CD4-positive, alpha-beta T cell treated with Interleukin-17A for 4 hours (primary cell): ENCODE measurements around the gene ITPR2.
"Not testable (repeated sequence)": the region's sequence is repeated elsewhere in the genome, so short reads cannot be mapped to it uniquely, and the experiment has no call there.

Source experiments
- DNase-seq: peaks from one replicate; pipeline ENCODE4 v3.0.0-alpha.2; 2020; ENCODE audit warnings: mixed read lengths

ITPR2 gene

DNA sequence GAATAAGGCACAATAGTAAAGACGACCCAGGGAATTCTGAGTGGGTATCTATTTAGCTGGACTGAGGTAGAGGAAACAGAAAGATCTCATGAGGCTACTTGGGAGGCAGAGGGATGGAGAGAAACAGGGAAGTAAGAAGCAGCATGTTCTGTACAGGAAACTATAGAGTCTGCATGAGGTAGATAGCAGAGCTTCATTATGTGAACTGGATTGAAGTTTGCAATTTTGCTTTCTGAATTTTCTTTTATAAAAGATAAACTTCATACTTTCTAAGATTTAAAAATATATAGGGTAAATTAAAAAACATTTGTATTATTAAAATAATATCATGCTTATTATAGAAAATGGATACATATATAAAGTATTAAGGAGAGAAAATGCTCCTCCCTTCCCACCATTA, 399.3 kb downstream of the ITPR2 start:
- not testable (repeated sequence) for DNase-seq

DNA sequence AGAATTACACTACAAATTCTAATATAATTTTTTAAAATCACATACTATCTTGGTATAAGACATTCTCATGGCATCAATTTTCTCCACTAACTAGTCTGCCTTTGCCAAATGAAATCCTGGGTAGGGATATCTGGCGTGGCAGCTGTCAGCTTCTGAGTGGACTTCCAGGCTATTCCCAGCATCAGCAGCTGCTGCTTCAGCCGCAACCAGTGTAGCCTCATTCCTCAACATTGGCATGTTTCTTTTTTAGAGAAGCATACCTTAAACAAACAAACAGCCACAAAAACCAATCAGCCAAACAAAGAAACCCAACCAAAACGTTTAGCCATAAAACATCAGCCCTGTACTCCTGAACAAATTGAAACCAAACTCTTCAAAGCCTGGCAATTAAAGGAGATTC, 401.8 kb downstream of the ITPR2 start:
- DNase-seq = no peak

DNA sequence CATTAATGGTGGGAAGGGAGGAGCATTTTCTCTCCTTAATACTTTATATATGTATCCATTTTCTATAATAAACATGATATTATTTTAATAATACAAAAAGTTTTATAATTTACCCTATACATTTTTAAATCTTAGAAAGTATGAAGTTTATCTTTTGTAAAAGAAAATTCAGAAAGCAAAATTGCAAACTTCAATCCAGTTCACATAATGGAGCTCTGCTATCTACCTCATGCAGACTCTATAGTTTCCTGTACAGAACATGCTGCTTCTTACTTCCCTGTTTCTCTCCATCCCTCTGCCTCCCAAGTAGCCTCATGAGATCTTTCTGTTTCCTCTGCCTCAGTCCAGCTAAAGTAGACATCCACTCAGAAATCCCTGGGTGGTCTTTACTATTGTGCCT, 402.4 kb downstream of the ITPR2 start:
- DNase-seq = not testable (repeated sequence)

DNA sequence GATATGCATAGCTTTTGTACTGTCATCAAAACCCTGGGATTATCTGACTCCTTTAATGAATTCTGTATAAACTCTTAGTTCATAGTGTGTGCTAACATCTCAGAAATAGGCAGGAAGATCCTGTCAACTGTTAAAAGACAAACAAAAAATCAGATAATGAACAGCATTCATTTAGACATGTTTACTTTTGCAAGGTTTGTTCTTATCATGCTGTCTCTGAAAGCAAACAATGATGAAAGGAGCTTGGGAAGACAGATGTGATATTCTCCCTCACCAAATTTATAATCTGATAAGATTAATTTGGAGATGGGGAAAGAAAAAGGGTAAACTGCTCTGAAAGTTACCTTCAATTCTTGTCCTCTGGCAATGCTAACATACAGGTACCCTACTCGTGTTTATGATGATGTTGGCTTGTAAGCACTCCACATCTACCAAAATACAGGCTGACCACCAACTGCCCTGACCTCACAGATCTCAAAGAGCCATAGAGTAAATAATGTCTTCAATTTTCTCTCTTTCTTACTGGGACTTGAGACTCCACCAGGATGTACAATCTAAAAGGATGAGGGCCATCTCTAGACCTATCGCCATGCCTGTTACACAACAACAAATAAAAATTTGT, 403.8 kb downstream of the ITPR2 start:
- DNase-seq = no peak

DNA sequence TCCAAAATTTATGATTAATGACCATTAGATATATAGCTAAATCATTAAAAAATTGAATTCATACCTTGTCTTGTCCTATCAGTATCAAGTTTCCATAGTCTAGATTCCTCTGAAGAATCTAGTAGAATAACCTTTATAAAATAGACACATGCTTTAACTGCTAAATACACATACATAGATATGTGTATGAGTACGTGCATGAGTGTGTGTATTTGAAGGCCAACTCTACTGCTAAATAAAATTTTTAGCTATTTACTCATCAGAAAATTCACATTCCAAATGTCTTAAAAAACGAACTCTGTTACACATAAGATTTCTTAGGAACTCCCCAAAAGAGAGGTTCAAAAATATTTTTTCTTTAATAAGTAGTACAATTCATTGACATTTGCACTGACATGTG, 404.6 kb downstream of the ITPR2 start:
- no peak for DNase-seq

DNA sequence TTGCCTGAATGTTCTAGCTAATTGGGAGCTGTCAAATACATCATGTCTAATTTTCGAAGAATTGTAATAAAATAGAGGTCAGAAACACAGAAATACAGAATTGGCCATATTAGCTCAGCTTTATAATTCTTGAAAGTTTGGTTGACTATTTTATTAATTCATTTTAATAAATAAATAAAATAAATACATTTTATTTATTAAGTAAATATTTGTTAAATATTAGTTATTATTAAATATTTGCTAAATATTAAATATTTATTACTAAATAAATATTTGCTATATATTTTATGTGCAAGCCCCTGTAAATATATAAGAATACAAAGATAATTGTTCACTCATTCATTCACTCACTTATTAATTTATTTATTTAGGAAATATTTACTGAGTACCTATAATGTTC, 406.3 kb downstream of the ITPR2 start:
- no peak for DNase-seq

DNA sequence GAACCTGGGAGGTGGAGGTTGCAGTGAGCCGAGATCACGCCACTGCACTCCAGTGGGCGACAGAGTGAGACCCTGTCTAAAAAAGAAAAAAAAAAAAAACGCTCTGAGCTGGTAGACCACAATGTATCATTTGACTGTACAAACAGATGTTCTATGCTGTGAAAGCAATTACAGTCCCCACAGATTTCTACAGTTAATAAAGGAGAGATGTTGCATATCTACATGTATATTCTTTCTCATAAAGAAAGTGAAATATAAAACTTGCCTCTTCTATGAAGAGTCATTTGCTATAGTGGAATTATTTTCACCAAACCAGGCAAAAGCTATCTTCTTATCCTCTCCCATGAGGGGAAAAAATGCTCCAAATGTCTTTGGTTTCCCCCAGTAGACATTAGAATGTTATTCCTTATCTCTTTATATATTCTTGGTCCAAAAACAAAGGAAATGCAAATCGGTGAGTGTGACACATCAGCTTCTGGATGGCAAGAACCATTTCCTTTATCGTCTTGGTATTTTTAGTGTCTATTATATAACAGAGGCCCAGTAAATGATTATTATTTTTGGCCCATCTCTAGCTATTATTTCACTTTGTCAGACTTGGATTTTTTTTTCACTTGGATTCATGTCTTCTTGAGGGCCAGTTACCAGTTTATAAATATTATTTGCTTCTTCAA, 407.3 kb downstream of the ITPR2 start:
- DNase-seq = no peak

DNA sequence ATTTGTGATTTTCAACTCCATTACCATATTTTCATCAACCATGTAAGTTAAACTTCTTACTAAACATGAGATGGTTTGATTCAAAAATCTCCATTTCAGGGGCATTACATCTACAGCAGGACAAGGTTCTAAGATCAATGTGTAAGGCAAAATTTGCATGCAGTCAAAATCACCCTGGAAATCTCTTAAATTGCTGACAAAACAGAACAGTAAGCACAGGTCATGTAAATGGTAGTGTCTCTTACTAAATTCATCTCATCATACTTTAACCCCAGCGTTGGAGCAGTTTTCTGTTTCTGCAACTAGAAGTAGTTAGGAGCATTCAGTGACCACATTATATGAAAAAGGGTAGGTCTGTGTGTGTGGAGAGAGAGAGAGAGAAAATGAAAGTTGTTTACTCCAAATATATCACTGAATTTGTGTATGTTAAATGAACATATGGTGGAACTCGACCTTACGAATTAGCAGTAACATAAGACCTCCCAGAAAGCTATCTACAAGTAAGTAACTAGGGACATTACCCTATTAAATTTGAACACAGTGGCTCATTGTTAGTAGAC, 410.1 kb downstream of the ITPR2 start:
- DNase-seq = no peak

DNA sequence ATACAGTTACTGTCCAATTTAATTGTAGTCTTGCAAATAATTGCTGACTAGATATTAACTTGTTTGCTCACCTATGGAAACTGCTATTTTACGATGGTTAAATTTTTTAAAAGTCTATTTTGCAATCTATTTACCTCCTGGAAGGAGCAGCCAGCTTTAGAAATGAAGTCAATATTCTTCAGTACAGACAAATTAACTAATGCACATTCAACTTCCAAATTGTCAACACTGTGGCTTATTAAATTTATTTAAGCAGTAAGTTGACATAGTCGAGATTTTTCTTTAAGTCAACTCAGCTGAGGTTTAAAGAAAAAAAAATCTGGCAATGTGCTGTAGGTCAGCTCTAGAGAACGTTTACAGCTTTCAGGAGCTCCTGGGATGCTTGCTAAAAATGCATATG, 416.4 kb downstream of the ITPR2 start:
- DNase-seq = no peak

DNA sequence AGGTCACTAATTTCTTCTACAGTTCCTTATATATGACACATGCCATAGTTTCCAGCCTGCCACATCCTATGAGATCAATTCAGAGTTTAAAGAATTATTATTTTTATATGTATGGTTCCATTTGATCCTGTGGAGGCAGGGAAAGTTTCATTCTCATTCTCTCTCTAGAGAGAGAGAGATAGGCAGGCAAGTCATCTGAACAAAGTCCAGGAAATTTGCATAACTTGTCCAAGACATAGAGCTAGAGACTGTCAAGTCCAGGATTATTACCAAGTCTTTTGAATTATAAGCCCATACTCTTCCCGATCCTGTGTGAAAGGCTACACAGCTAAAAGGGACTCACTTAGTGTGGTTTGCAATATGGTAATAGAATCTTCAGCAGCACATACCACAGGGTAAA, 422.3 kb downstream of the ITPR2 start:
- no peak for DNase-seq

DNA sequence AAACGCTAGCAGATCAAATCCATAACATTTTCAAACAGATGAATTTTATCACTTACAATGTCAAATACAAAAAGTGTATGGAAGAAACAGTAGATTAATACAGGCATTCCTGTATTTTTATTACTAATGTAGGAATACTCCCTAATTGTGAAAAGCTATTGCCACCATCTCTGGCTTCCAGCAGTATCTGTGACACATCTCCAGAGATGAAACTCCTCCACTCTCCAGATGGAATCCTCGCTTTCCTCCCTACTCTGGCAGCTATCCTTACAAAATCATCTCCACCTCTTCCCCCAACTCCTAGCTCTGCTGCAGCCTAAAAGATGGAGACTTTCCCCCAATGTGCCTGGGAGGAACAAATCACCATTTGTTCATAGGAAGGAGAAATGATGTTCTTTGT, 426.2 kb downstream of the ITPR2 start:
- no peak for DNase-seq

DNA sequence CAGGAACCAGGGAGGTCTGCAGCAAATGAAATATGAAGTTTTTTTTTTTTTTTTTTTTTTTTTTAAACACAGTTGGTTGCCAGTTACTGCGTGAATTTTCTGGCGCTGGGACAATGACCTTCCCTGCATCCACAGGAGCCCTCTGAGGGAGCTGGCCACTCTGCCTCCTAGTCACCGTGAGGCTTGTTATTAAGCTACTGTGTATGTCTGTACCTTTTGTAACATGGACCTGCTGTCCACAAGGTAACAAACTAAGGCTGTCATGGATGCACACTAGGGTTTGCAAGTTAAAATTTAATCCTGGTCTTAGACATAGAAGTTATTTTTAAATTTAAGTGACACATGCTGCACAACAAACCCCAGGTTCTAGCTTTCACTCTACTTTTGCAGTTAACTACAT, 426.6 kb downstream of the ITPR2 start:
- DNase-seq = no peak

DNA sequence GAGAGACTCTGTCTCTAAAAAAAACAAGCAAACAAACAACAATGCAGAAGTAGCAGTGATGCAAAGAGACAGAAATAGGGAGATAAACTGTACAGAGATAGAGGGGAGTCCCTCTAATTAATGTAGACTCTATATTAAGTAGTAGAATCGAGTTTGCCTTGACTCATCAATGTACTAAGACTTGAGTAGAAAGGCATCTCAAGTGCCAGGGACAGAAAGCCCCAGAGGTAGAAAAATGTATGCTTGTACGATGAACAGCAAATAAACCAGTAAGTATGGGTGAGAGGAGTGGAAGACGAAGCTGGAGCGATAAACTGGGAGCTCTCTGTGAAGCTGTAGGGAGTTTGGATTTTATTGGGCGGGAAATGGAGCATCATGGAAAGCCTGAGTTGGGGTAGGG, 429.4 kb downstream of the ITPR2 start:
- DNase-seq = no peak

DNA sequence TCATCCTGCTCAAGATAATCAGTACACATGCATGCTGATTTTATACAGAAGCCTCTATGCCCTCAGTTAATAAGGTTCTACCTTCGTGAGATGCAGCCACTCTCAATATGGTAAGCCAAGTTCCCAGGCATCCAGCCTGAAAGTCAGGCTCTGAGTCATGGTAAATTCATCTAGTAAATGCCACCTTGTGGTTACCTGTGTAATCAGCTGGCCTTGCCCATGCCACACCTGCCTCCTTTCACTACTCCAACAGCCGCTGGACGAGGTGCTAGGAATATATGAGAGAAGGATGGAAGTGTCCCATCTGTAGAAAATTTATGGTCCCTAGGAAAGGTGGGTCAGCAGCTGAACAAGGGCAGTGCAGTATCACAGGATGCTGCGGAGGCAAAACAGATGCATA, 430.3 kb downstream of the ITPR2 start:
- DNase-seq = no peak

DNA sequence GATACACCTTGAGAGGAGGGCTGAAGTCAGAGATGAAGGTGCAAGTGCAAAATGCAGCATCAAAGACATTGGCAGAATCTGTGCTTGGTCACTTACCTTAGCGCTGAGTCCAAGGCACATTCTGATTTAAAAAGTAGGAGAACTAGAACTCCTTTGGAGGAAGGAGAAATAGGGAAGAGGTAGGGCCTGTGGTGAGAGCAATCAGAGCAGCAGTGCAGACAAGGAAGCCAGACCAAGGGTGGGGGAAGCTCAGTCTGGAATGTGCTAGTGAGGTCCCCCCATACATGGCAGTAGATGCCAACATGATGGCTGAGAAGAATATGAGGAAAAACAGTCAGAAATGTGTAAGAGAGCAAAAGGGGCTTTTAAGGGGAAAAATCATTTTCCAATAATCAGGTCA, 431.1 kb downstream of the ITPR2 start:
- DNase-seq = no peak

DNA sequence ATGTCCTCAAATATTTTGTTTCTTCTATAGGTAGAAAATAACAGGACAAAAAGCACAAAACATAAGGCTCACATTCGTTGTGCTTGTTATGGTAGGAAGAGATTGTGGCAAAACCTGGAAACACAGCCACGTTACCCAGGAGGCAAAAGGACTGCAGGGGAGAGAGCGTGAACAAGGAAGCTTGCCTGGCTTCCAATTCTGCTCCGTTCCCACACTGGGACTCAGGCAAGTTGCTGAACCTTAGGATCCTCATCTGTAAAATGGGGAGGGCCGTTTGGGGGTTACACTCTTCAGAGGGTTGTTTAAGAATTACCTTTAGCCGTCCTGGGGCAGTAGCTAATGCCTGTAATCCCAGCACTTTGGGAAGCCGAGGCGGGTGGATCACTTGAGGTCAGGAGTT, 432.4 kb downstream of the ITPR2 start:
- DNase-seq = no peak

DNA sequence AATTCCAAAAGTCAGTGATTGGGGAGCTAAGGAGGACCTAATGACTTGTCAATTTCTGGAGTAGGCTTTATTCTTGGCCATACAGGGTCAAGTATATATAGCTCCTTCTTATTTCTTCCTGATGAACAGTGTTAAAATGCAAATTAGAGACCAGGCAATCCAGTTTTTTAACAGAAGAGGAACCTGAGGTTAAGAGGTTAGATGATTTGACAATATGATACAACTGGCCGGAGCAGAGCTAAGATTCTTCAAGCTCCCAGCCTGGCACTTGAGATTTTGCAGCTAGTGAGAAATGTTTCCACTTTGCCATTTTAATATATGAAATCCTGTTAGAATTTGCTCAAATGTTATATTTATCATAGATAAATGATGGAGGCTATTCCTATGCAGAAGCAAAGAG, 433.6 kb downstream of the ITPR2 start:
- no peak for DNase-seq

DNA sequence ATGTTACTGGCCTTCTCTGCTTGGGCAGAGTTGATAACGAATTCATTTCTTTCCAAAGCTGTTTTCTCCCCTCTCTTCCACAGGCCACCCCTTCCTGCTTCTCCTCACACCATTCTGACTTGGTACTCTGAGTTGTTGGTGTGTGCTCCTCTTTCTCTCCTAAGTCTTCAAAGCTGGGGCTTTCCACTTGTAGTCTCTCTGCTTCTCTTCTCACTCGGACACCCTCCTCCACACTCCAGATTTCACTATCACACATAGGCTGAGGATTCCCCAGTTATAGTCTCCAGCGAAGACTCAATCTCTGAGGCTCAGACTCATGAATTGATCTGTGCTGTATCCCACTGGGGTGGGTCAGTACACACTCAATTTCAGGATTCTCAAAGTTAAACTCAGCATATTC, 436.6 kb downstream of the ITPR2 start:
- DNase-seq = no peak

DNA sequence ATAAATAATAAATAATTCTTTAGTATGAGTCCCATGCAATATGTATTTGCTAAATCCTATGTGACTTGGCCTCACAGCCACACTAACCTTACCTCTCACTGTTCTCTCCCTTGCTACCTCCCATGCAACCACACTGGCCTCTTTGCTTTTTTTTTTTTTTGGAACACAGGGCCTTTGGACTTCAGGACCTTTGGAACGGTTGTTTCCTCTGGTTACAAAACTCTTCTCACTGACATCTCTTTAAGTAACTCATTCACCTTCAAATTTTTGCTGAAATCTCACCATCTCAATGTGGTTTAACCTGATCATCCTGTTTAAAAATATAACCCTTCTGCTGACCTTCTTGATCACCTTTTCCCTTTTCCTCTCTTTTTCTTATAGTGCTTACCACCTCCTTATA, 443.7 kb downstream of the ITPR2 start:
- no peak for DNase-seq

DNA sequence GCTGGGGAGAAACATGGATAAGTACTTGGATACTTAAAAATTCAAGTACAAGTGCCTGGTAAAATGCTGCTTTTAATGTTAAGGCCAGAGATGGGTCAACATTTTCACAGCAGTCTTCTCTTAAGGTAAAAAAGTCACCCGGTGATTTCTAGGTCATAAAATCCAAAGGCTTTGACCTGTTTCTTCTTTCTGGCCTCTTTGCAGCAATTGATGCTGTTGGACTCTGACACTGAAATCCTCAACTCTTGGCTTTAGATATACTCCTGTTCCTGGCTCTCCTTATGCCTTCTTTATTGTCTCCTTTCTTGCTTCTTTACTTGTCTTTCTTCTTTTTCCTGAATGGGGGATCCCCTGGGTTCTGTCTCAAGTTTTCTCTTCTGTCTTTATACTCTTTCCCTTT, 448.5 kb downstream of the ITPR2 start:
- no peak for DNase-seq

DNA sequence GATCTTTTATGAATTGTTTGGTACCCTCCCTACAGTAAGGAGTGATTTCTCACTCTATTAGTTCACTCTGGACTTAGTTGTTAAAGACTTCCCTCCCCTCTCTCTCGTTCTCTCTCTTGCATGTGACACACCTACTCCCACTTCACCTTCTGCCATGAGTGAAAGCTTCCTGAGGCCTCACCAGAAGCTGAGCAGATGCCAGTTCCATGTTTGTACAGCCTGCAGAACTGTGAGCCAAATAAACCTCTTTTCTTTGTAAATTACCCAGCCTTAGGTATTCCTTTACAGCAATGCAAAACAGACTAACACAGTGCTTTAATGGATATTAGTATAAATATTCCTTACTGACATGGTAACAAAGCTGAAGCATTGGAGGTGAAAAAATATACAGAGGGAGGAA, 450.0 kb downstream of the ITPR2 start:
- no peak for DNase-seq

DNA sequence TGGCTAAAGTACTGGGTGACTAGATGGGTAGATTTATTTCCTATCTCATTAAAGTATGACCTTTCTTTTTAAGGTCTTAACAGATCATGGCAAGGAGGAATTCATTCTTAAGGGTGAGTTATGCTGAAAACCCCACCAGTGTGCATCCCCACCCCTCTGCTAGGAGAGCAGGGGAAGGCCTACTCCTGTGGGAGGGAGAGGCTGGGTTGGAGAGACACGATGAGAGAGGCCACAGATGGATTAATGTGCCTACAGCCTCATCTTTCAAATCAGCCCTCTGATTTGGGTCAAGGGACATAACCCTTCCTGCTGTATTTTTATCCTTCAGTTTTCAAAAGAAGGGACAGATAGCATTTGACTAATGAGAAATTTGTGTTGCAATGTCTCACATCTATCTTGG, 452.1 kb downstream of the ITPR2 start:
- no peak for DNase-seq

DNA sequence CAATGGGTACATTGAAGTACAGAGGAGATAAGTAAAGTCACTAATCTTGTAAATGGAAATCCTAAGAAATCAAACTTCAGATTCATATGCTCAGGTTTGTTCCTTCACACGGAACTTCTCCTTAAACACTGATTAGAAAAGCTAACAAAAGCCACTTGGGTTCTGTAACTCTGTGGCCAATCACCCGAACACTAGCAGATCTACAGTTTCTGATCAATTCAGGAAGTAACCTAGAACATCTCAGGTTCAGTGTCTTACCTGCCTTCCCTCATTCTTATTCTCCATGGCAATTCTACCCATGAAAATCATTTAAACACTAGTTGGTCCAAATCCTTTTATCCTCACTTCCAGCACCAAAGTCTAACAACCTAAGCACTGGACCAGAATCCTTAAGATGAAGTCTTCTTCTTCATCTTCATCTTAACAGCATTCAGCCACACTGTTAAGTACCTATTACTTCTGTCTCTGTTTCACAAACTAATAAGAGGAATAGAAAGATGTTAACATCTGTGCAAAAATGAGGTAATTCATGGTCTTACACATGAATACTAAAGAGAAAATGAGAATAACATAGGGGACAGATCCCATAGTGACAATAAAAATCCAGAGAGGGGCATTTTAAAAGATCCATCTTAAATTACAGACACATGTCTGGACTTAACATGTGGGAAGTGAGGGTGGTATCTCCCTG, 453.1 kb downstream of the ITPR2 start:
- no peak for DNase-seq

DNA sequence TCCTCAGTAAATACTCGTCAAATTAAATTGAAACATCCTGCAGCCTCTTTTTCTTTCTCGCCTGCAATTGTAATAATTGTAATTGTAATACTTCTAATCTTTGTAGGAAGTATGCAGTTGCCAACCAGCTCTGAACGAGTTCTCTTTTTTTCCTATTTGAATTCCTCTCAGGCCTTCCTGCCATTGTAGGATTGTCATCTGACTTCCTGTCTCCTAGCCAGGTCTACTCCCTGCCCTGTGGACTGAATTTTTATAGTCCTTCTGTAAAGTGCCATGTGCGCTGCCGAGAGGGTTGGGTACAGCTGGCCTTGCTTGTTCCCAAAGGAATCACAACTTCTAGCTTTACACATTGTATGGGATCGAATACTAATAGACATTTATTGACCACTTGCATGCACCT, 454.3 kb downstream of the ITPR2 start:
- DNase-seq = no peak
